Tongue (tissue), 2 donors: ENCODE data around the gene CCN6. TPM values are rescaled to one million over a fixed set of nuclear protein-coding genes. Genes with fewer than 3 reads are reported as not detected.
"Not testable (repeated sequence)": the region's sequence is repeated elsewhere in the genome, so short reads cannot be mapped to it uniquely, and the experiment has no call there.

Experiments
- DNase-seq: peaks from one replicate; pipeline ENCODE4 v3.0.0-alpha.2; 2015
- total RNA-seq: library from RNA; depleted of rRNA; stranded (reverse); fragments of >200 nt; gene quantifications from one replicate; pipeline ENCODE4 v1.2.3, GENCODE V29; 2014

The CCN6 gene
- total RNA-seq, 1 donor from 2014 or later: not detected

DNA sequence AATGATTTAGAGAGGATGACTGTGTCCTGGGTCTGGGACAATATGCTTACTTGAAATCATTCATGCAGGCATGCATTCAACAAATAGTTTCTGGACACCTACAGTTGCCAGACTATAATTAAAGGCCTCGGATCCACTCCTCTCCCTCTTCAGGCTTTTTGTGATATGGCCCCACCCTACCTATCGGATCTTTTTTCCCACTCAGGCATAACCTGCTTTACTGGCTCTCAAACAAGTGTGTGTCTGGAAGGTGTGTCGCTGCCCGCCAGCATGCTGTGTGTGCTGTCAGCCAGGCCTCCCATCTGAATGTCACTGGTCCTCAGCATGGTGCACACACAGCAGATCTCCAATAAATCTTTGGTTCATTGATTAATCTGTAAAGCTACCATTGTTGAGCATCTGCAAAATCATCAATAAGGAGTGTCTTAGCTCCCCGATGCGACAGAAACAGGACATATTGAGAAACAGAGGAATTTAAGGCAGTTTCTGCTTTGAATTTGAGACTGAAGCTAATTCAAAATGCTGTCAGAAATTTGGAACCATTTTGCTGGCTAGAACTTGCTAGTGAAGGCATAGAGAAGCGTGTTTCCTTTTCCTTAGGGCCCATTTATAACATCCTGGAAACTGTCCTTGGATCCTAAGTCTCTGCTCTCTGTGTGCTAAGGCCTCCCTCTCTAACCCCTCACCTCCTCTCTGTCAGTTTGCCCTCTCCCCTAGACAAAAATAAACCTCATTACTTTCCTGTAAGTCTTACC is 23.5 kb upstream of the CCN6 start:
- no peak for DNase-seq

DNA sequence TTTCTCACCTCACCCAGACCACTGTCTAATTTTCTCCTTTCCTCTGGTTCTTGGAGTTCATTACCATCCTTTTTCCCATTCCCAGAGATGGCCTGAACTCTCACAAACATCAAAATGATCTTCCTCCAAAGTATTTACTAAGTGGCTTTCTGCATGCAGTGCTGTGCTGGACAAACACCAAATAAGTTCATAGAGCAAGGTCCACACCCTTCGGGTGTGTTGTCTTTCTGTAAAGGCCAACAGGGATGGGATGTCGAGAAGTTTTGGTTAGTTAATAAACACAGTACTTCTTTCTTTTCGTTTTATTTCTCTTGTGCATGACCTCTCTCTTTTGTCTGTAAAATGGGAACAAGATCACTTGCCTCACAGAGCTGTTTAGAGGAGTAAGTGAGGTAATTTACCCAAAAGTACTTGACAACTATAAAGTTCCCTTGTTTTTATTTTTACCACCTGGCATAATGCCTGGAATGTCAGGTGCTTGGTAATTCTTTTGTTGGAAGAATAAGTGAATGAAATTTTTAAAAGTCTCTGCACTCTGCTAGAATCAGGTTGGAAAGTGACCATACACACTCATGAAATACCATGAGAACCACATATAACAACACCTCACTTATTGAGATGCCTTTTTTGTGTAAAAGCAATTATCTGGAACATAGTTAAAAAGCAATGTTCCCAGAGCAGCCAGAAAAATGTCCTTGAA is 22.8 kb upstream of the CCN6 start:
- DNase-seq: peak; percentile 48

DNA sequence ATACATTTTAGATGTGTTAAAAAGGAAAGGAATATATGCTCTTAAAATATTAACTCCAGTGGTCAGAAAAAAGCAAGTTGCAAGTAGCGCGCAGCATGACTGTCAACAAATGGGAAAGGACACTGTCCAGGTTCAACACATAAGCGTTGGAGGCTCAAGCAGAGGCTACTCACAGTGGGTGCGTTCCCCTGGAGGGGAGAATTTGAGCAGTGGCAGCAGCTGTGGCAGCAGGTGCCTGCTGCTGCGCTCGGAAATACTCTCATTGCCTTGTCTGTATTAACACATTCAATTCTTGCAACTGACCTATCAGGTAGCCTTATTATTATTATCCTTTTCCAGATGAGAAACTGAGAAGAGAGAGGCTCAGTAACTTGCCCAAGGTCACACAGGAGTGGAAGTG is 21.9 kb upstream of the CCN6 start:
- DNase-seq: peak; percentile 51

DNA sequence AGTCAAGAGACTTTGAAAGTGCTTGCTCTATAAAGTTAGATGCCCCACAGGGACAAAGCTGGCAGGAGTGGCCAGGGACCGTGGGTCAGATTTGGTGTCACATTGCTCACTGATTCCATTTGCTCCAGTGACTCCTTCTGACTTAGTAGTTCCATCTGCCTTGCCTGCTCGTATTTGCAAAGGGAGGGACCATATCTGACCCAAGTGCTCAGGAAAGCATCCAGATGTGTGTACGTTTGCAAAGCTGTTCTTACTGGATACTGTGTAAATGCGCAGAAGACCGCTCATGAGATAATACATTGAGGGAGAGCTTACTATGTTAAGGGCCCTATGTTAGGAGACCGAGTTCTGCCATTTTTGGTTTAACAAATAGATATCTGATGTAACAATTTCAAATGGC is 21.2 kb upstream of the CCN6 start:
- DNase-seq: no peak

DNA sequence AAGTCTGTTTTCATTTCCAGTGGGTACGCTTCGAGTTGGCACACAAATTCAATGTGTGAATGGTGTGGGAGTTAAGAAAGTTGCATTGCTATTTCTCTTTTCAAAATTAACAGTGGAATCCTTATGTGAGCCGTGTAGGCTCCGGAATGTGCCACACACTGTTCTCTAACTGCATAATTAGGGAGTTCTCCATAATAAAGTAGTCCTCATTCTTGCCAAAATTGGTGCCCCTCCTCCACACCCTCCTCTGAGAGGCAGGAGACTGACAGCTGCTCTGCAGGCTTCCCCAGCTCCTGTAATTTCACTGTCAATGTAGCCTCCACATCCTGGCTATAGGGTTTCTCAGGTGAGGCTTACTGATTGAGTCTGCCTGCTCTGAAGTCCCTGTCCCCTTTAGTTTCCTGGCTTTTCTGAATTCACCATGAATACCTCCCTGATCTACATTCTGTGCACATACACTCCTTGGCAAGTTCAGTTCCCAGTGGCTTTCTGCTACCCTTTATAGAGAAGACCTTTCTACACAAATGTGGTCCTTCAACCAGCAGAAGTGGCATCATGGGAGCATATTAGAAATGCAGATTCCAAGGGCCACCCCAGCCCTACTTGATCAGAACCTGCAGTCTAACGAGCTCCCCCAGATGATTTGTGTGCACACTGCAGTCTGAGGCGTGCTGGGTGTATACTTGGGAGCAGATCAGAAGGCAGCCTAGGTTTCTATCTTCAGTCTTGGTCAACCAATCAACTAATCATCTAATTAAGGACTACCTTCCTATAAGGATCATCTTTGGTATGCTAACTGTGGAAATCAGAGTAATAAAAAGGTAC is 19.9 kb upstream of the CCN6 start:
- no peak for DNase-seq

DNA sequence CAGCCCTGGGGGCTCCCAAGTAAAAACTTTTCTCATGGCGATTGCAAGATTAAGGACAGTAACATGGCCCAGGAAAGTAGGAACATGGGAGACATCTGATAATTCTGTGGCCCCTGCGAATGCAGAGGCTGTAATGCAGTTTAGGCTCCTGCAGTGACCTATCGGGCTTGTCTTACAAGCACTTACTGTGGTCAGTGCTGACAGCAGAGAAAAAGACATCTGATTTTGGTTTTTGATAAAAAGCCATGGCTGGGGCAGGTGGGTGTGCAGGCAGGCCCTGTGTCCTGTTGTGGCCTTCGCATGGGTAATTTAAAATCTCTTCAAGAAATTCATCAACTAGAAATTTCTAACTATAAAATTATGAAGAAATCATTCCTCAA is 19.3 kb upstream of the CCN6 start:
- no peak for DNase-seq

DNA sequence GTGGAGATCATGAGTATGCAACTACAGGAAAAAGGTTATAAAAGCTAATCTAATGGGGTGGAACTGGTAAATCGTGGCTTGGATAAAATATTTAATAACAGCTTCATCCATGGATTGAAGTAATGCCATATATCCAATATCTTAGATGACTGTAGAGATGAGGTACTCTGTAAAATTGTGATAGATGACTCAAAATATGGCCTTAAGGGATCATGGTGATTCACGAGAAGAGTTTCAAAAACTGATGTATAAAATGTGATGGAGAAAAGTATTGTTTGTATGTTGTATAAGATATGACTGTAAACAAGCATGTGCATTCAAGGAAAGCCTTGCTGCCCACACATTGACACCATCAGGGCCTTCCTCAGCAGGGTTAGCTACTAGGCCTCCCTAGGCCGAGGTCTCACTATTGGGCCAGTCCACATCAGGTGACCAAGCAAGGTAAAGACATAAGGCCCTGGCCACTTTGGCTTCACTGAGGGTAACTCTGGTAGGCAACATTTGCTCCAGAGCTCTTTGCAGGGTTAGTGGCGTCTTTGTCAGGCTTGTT is 17.7 kb upstream of the CCN6 start:
- no peak for DNase-seq

DNA sequence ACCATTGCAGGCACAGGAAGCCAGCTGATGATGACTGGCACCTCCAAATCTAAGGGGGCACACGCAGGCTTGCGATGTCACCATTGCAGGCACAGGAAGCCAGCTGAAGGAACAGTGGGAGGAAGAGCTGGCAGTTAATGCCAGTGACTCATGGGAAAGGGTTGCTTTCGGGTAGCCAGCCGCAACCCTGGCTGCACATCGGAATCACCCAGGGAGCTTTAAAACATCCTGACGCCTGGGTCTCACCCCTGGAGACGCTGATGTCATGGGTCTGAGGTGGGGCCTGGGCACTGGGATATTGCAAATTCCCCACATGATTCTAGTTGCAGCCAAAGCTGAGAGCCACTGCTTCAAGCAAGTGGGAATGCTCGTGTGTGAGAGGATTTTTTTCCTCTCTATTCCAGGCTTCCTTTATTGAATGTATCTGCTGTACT is 16.1 kb upstream of the CCN6 start:
- DNase-seq: no peak

DNA sequence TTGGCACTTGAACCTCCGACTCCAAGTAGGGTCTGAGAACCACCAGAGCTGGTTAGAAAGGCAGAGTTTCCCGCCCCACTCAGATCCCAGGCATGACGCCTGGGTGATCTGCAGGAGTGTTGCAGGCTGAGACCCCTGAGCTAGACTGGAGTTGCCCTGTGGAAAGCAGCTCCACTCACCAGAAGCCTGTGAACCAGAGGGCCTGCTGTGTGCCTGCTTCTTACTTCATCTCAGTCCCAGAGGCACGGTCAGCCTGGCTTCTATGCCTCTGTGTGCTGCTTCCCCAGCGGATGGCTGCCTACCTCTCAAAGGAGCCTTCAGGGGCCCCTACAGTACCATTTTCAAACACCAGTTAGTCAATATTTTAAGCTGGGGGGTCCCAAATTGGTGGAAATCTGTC is 15.6 kb upstream of the CCN6 start:
- no peak for DNase-seq

DNA sequence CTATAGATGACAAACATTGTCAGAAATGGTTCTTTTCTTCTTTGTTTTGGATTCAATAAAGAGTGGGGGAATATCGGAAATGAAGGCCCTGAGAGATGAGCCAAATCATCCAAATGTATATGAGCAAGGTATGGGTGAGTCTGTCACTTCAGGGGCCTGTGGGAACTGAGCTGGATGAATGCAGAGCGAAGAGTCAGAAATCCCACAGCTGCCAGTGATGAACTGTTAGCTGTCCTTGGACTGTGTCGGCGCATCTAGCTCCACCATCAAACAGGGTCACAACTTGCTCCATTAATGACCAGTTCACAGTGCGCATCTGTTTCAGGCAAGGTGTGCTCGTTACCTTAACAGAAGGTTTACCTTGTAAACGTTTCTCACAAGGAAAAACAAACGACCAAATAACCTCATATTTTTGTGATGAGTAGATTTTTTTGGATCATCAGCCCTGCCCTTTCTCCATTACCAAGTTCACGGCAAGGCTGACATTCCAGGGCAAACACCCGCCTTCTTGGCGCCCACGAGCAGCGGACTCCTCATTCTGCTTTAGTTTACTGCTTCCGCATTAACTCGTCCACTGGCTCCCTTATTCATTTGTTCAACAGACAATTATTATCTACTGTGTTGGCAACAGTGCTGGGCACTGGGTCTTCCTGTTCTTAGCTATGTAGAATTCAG is 15.0 kb upstream of the CCN6 start:
- DNase-seq: no peak

DNA sequence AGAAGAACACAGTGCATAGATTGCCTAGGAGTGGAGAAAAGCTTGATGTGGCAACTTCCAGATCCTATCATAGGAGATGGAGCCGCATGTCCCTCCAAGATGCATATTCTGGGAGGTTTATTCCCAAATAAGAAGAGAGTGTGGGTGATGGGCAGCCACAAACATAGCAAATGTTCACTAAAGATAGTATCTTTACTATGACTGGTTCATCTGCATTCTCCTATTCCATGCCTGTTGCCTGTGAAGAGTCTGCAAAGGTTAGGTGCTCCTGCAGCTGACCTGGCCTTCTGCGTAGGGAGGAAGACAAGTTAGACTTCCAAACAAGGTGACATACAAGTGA is 14.5 kb upstream of the CCN6 start:
- no peak for DNase-seq

DNA sequence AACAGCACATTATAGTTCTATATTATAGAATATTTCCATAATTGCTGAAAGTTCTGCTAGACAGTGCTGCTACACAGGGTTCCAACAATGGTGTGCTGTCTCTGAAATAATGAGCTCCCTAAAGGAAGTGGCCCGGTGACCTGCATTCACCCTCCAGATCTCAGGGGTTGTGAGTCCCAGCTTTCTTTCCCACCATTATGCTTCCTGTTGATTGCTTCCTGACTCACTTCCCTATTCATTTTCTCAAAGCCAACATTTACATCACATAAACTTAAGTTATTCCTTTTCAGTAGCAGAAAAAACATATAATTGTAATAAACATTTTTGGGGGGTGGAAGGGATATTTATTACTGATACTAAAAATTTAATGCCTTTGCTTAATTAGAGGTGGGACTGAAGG is 12.9 kb upstream of the CCN6 start:
- DNase-seq: no peak

DNA sequence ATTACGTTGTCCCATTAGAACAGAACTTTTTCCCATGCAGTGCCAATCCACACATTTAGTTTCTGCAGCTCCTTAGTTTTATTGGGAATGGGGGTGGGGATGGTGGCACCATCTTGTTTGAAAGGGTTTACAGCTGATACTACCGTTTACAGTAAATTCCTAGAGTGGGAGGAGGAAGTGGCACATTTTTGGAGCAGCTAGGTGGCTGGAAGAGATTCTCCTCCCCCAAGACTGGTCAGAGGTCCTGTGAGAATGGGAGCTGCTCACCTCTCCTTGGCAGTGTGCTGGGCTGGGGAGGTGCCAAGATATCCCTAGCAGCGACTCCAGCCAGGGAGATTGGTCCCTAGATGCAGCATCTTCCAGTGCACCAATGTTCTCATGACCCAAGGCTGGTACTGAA is 12.4 kb upstream of the CCN6 start:
- no peak for DNase-seq

DNA sequence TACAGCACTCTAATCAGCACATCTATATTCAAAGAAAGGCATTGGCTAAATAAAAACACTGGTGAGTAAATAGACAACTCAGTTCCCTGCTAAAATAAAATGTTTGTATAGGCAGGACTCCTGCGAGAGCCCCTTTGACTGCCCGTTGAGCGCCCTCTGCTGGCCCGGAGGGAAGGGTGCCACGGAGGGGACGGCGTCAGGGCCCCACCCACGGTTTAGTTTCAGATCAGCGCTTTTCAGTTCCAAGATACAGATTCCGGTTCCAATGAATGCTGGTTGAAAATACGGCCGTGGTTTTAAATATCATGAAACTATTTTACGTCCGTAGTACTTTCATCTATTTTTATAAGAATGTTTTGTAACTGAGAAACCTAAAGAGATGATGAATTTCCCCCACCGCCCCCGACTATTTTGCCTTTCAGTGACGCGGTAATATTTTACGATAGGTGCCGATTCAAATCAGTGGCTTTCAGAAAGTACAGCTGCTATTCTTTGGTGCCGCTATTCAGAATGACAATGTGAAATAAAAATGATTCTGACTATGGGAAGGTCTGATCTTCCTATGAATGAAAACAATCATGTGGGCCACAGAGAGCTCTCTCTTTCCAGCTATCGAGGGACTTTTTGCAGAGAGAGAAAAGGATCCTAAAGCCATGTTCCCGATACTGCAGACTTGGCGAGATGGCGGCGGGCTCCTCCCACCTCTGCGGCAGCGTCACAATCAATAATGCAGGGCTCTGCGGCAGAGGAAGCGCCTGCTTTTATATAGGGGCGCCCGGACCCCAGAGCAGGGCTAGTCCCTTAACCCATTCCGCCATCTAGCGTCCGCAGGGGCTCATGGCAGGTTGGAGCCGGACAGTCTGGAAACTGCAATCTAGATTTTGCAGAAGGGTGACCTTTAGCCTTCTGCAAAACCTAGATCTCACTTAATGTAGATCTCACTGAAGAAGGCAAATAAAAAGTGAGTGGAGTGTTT is 10.6 kb upstream of the CCN6 start:
- peak; percentile 98 for DNase-seq

DNA sequence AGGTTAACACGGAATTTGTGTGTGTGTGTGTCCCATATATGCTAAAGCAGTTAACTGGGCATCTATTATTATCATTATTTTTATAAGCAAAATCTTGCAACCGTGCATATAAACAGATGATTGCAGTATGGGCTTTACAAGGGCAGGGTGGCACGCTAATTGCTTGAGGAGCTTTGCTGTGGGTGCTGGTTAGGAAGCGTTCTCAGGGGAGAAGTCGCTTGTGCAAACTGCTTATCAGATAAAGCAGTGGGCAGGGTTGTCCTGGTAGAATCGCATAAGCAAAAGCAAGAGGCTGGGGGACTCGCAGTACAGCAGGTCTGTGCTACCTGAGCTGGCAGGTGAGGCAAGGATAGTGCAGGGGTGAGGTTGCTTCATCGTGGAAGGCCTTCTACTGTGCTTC is 9.7 kb upstream of the CCN6 start:
- no peak for DNase-seq

DNA sequence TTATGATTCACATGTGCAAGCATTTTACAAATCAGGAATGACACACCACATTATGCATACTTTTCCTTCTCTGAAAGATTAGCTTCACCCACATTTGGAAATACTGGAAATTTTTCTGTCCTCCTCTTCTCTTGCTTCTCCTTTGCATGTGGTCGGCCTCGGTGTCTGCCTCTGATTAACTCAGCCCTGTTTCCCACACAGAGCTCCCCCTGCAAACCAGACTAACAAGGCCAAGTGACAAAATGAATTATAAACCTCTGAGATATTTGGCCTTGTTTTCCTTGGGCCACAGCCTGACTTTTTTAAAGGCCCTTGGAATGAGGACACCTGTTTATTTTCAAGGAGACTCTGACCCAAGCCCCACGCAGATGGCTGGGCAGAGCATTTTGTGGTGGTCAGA is 9.0 kb upstream of the CCN6 start:
- DNase-seq: no peak

DNA sequence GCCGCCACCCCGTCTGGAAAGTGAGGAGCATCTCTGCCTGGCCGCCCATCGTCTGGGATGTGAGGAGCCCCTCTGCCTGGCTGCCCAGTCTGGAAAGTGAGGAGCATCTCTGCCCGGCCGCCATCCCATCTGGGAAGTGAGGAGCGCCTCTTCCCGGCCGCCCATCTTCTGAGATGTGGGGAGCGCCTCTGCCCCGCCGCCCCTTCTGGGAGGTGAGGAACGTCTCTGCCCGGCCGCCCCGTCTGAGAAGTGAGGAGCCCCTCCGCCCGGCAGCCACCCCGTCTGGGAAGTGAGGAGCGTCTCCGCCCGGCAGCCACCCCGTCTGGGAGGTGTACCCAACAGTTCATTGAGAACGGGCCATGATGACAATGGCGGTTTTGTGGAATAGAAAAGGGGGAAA is 6.4 kb upstream of the CCN6 start:
- DNase-seq: not testable (repeated sequence)

DNA sequence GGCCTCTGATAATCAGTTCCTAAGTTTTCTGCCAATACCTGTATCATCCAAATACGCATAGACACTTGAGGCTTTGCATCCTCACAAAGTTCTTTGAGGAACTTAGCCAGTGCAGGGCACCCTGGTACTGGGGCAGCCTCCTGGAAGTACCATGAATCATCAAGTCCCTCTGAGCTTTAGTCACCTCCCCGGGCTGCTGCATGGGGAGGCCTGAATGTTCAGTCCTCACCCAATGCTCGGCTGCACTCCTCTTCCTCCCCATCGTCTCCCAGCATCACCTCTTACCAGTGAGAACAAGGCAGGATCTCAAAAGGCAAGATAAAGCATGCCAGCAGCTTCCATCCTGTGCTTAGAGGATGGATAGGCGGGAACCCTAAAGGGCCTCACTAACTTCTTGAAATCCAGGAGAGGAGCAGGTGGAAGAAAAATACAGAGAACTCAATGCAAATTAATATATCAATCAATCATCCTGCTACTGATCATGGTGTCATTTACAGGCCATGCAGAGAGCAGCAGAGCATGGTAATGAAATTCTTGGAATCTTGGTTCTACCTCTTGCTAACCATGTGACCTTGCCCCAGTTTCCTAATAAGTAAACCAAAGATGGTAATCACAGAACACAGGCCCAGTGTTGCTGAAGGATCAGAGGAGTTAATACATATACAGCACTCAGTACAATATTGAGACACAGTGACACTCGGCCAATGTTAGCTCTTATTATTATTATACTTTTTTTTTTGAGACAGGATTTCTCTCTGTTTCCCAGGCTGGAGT is 4.7 kb upstream of the CCN6 start:
- DNase-seq: no peak

DNA sequence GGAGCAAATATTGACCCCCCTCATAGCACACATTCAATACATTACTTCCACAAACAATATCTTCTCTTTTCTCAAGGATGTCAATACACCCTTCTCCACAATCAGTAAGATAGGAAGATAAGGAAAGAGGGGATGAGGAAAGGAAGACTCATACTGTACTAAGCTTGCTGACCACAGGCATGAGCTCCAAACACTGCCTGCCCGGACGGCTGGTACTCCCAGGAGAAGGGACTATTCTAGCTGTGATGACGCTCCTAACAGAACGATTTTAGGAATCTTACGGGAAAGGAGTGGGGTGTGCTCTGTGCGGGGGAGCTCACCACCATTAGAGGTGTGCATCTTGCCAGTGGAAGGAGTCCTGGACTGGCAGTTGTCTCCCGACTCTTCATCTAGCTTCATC is 3.9 kb upstream of the CCN6 start:
- DNase-seq: no peak

DNA sequence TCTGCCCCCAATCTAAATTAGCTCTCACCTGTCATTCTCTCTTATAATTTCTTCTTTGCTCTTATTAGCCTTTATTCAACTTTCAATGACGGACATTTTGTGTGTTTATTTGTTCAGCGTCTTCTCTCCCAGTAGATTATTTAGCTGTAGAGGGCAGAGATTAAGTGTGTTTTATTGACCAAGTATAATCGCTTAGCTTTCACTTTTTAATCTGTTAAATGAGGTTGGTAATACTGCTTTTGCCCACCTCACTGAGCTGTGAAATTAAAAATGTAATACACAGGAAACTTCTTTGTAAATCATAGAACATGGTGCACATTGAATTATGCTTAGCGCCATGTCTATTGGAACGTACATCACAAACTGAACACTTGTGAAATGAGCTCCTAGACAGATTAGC is 3.5 kb upstream of the CCN6 start:
- DNase-seq: no peak
